GM19324 (cell line): ENCODE results near the gene TBX10.
A peak's percentile ranks its signal among the peaks of the same experiment; 100 is the strongest.
"Not testable (repeated sequence)": the region's sequence is repeated elsewhere in the genome, so short reads cannot be mapped to it uniquely, and the experiment has no call there.

Source experiments
- ATAC-seq: cut with Tn5 transposase; IDR thresholded peaks from one replicate; pipeline ENCODE4 v1.9.1; 2021; ENCODE audit warnings: mild to moderate bottlenecking, moderate library complexity; ENCODE audit not compliant: unreplicated experiment, low FRiP score

Gene TBX10

DNA sequence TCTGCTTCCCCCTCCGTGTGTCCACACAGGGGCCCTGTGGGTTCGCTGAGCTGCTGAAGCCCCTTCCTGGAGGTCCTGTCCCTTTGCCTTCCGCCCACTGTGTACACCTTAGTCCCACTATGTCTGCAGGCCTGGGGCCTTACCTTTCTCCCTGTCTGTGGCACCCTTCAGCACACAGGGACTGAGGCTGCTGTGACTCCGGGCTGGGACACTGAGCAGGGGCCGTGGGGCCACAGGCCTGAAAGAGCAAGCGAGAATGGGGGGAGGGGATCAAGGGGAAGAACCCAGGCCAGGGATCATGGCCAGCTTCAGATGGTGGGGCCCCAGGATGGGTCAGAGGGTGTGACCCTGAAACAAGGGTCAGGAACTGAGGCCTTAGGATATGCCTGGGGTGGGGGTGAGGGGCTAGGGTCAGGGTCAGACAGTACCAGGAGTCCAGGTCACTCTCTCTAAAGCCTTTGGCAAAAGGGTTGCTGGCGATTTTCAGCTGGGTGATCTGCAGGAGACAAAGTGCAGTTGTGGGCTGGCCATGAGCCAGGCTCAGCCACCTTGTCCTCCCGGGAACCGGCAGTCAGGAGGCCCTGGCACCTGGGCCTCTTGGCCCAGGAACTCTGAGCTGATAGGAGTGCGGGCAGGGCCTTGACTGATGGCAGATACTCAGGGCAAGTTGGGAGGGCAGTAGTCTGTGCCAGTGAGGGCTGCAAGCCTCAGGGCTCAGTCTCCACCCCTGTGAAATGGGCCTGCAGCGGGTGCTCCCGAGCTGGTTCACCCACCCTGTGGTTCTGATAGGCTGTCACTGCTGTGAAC lies 7.2 kb downstream of the TBX10 start:
- ATAC-seq = no peak

- no peak for ATAC-seq
Measured at GRCh38 chr11:67631853-67632174, 7.7 kb downstream of the TBX10 start.

DNA sequence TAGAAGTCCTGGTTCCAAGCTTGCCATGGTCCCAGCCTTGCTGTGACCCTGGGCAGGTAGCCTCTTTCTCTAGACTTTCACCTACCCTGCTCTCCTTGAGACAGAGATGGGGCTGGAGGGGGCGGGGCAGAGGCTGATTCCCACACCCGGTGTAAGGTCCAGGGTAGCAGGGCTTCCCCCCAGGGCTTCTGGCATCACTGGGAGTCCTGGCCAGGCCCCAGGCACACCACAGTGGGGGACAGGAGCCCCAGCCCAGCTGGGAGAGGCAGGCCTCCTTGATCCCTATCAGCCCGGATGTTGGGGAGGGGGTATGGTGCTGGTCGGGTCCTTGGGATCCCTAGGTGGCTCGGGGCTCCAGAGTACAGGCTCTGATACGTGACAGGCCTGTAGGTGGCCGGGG lies 8.2 kb downstream of the TBX10 start:
- no peak for ATAC-seq

GRCh38 chr11:67630943-67631331 lies 8.6 kb downstream of the TBX10 start:
- ATAC-seq = no peak

GRCh38 chr11:67630228-67630942 lies 9.2 kb downstream of the TBX10 start:
- peak; percentile 64 for ATAC-seq

DNA sequence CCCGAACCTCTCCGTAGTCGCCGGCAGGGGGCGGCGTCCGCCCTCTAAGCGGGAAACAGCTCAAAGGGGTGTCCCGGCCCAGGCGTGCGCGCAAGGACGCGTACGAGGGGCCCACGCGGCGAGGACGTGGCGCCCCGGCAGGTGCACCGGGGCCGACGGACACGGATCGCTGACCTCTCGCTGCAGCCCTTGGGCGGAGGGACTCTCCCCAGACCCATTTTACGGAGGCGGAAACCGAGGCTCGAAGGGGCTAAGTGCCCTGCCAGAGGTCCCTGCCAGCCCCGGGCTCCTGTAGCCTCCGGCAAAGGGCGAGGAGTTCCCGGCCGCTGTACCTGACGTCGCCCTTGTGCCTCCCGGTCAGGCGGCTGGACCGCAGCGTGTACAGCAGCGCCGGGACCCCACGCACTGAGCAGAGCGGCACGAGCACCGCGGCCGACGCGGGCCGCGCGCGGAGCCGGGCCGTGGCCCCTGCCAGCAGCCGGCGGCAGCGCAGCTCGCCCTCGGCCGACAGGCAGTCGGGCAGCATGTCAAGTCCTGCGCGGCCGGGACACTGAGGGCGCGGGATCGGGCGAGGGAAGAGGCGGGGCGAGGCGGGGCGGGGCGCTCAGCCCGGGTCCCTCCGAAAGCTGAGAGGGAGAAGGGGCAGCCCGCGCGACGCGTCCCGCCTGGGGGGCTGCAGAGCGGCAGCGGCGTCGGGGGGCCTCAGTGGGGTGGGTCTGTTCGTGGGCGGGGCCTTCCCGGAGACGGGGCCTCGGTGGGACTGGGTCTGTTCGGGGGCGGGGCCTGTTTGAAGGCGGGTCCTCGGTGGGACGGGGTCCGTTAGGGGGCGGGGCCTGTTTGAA lies 10.0 kb downstream of the TBX10 start, which contains the start of gene NUDT8:
Gene NUDT8 (minus strand): TSS at position 552 of the 842 bp plus-strand sequence. CDS start 26 bp downstream, at position 526.
- peak; percentile 43 for ATAC-seq

DNA sequence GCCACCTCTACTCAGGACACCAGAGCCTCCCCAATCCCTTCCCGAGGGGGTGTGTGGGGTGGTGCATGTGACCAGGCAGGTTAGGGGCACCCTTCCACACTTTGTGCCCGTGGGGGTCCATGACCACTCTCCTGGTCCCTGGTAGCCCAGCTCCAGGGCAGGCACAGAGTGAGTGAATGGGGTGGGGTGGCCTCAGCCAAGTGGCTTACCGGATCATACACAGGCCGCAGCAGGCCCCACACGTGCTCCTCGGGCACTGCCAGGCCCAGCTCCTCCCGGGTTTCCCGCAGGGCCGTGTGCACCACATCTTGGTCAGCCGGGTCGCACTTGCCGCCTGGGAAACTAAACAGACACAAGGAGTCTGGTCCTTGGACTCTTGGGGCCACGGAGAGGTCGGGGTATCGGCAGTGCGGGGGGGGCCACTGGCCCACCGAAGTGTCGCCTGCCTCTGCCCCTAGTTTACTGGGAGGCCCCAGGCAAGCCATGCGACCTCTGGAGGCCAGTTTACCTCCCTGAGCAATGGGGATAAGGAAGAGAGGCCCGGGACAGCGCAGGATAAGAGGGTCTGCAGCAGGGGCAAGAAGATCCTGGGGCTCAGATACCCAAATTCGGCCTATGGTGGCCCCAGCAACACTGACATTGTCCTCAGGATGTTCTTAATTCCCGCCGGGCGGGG lies 10.7 kb downstream of the TBX10 start:
- ATAC-seq = no peak

DNA sequence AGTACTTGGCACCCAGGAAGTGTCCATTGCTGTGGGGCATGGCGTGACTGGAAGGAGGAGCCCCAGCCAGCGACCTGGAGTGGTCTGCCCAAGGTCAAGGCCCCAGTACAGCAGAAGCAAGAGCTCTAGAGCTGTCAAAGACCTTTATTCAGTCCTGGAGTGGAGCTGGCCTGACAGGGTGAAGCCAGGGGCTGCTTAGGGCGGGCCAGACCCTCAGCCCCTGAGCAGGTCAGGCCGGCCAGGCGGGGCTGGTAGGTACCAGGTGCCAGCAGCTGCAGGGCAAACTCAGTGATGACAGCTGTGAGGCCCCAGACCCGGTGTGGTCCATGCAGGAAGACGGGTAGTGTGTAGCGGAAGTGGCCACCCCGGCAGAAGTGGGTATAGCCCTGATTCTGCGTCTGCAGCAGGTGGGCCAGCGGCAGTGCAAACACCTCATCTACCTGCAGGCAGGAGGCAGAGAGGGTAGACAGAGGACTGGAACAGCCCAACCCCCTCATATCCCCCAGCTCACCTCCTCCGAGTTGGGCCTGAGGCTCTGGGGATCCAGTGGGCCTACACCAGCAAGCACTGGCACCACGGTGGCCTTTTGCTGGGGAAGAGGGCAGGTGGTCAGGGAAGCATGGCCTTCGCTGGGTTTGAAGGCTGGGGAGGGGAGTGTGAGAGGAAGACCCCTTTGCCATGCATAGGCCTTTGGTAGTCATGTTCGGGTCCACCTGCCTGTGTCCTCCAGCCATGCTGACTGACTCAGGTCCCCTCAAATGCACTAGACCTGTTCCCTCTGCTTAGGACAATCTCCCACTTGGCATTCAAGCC lies 11.5 kb downstream of the TBX10 start:
- no peak for ATAC-seq

GRCh38 chr11:67627441-67627811 lies 12.1 kb downstream of the TBX10 start:
- ATAC-seq = no peak

GRCh38 chr11:67626970-67627369 lies 12.6 kb downstream of the TBX10 start:
- no peak for ATAC-seq

- ATAC-seq = not testable (repeated sequence)
Measured at GRCh38 chr11:67626131-67626833, 13.3 kb downstream of the TBX10 start.

- not testable (repeated sequence) for ATAC-seq
Measured at GRCh38 chr11:67623795-67624194, 15.8 kb downstream of the TBX10 start.

- ATAC-seq = not testable (repeated sequence)
Measured at GRCh38 chr11:67622905-67623304, 16.7 kb downstream of the TBX10 start.

GRCh38 chr11:67621928-67622327 lies 17.6 kb downstream of the TBX10 start:
- not testable (repeated sequence) for ATAC-seq

- not testable (repeated sequence) for ATAC-seq
Measured at GRCh38 chr11:67620621-67621020, 18.9 kb downstream of the TBX10 start.

- ATAC-seq = not testable (repeated sequence)
Measured at GRCh38 chr11:67619683-67620618, 19.6 kb downstream of the TBX10 start.

DNA sequence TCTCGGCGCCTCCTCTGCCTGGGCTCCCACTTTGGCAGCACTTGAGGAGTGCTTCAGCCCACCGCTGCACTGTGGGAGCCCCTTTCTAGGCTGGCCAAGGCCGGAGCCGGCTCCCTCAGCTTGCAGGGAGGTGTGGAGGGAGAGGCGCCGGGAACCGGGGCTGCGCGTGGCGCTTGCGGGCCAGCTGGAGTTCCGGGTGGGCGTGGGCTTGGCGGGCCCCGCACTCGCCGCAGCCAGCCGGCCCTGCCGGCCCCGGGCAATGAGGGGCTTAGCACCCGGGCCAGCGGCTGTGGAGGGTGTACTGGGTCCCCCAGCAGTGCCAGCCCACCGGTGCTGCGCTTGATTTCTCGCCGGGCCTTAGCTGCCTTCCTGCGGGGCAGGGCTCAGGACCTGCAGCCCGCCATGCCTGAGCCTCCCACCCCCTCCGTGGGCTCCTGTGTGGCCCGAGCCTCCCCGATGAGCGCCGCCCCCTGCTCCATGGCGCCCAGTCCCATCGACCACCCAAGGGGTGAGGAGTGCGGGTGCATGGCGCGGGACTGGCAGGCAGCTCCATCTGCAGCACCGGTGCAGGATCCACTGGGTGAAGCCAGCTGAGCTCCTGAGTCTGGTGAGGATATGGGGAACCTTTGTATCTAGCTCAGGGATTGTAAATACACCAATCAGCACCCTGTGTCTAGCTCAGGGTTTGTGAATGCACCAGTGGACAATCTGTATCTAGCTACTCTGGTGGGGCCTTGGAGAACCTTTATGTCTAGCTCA lies 20.5 kb downstream of the TBX10 start:
- ATAC-seq = not testable (repeated sequence)
